Neural cell (in vitro differentiated cells): ENCODE results near the gene SEC63.
"Not testable (repeated sequence)": the region's sequence is repeated elsewhere in the genome, so short reads cannot be mapped to it uniquely, and the experiment has no call there.

Experiments used
- CTCF ChIP-seq: fragments of 450-650 bp; IDR thresholded peaks from 2 replicates; pipeline ENCODE4 v1.5.1; 2014; ENCODE audit warnings: antibody characterized with exemption, mild to moderate bottlenecking, moderate library complexity; ENCODE audit not compliant: poor library complexity, severe bottlenecking
- EP300 ChIP-seq: fragments of 450-650 bp; conservative IDR thresholded peaks from 2 replicates; pipeline ENCODE4 v1.6.1; 2014; ENCODE audit warnings: antibody characterized with exemption, mild to moderate bottlenecking, moderate library complexity; ENCODE audit not compliant: poor library complexity, severe bottlenecking
- EZH2 ChIP-seq: fragments of 200-600, 300-800 bp; shearing (Covaris generic), sonication (generic); IDR thresholded peaks from 2 replicates; pipeline ENCODE4 v1.6.1; 2014; ENCODE audit warnings: antibody characterized with exemption, low read length, borderline replicate concordance, mild to moderate bottlenecking; ENCODE audit not compliant: insufficient read depth, poor library complexity, severe bottlenecking
- MXI1 ChIP-seq: fragments of 450-650 bp; conservative IDR thresholded peaks from 2 replicates; pipeline ENCODE4 v1.6.1; 2014; ENCODE audit warnings: antibody characterized with exemption, mild to moderate bottlenecking; ENCODE audit not compliant: poor library complexity, severe bottlenecking
- POLR2AphosphoS5 ChIP-seq: IDR thresholded peaks from 2 replicates; pipeline ENCODE4 v1.6.1; 2012
- RAD21 ChIP-seq: fragments of 450-650 bp; conservative IDR thresholded peaks from 2 replicates; pipeline ENCODE4 v1.6.1; 2014; ENCODE audit warnings: antibody characterized with exemption, mild to moderate bottlenecking, moderate library complexity
- REST ChIP-seq: IDR thresholded peaks from 2 replicates; pipeline ENCODE4 v1.6.1; 2012; ENCODE audit warnings: borderline replicate concordance
- SMC3 ChIP-seq: fragments of 450-650 bp; conservative IDR thresholded peaks from 2 replicates; pipeline ENCODE4 v1.6.1; 2014; ENCODE audit warnings: antibody characterized with exemption, mild to moderate bottlenecking, moderate library complexity; ENCODE audit not compliant: poor library complexity
- TAF1 ChIP-seq: IDR thresholded peaks from 2 replicates; pipeline ENCODE4 v1.6.1; 2012; ENCODE audit warnings: low read depth

GRCh38 chr6:107890431-107890830 is 67.6 kb downstream of the SEC63 start:
- not testable (repeated sequence) for TF ChIP-seq CTCF, POLR2AphosphoS5, REST, EZH2, RAD21, EP300, TAF1, MXI1, SMC3
